VCaP (cell line): Measurements from ENCODE around the gene ULK2.
"Not testable (repeated sequence)": the region's sequence is repeated elsewhere in the genome, so short reads cannot be mapped to it uniquely, and the experiment has no call there.

ENCODE experiments used
- H3K27ac ChIP-seq: fragments of 450-650 bp; 2 replicates; pipeline ENCODE4 v1.5.1; 2017
- CTCF ChIP-seq: fragments of 450-650 bp; conservative IDR thresholded peaks from 2 replicates; pipeline ENCODE4 v1.5.1; 2017; ENCODE audit warnings: mild to moderate bottlenecking, moderate library complexity

Gene ULK2

GRCh38 chr17:19766016-19766415, 101.7 kb downstream of the ULK2 start:
- H3K27ac ChIP-seq: no peak overlapping the region
- TF ChIP-seq CTCF: no peak

- H3K27ac ChIP-seq: not testable (repeated sequence)
Measured at GRCh38 chr17:19763991-19764390, 103.7 kb downstream of the ULK2 start.

GRCh38 chr17:19763416-19763815, 104.3 kb downstream of the ULK2 start:
- no peak for TF ChIP-seq CTCF
- H3K27ac ChIP-seq: no peak overlapping the region

- TF ChIP-seq CTCF: peak; percentile 75
- H3K27ac ChIP-seq: no peak overlapping the region
Measured at GRCh38 chr17:19762515-19762961, 105.2 kb downstream of the ULK2 start.

GRCh38 chr17:19760746-19761145, 107.0 kb downstream of the ULK2 start:
- H3K27ac ChIP-seq: no peak overlapping the region
- TF ChIP-seq CTCF: no peak

GRCh38 chr17:19759568-19760549, 107.9 kb downstream of the ULK2 start:
- no peak for TF ChIP-seq CTCF
- no peak overlapping the region for H3K27ac ChIP-seq

- TF ChIP-seq CTCF: no peak
- H3K27ac ChIP-seq: no peak overlapping the region
Measured at GRCh38 chr17:19757536-19758180, 110.1 kb downstream of the ULK2 start.
